NCI-H2029 (cell line): Measurements from ENCODE around the gene GP1BA.
A peak's percentile ranks its signal among the peaks of the same experiment; 100 is the strongest.

Experiments
- DNase-seq: peaks from one replicate; lab custom pipeline; 2025; lab: John Stamatoyannopoulos, UW

The GP1BA gene

GRCh38 chr17:4938688-4939545, 6.8 kb downstream of the GP1BA start:
- DNase-seq, result no peak

DNA sequence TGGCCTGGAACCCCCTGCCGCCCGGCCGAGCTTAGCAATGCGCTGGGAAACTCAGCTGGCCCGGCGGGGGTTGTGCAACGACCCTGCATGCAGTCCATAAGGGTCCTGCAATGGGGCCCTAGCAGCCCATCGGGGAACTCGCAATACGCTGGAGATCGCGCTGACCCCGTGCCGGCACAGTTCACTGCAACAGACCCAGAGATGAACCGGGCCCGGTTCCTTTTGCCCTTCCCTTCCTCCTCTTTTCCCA, 7.4 kb downstream of the GP1BA start:
- DNase-seq, result no peak

GRCh38 chr17:4939796-4940554, 7.9 kb downstream of the GP1BA start, which contains the start of the genes RNF167 and SLC25A11:
RNF167 (plus strand) TSS chr17:4940268; CDS start chr17:4940910, 642 bp downstream.
SLC25A11 (minus strand) TSS chr17:4940046; CDS start chr17:4939910, 136 bp downstream.
- DNase-seq, result peak; percentile 93

DNA sequence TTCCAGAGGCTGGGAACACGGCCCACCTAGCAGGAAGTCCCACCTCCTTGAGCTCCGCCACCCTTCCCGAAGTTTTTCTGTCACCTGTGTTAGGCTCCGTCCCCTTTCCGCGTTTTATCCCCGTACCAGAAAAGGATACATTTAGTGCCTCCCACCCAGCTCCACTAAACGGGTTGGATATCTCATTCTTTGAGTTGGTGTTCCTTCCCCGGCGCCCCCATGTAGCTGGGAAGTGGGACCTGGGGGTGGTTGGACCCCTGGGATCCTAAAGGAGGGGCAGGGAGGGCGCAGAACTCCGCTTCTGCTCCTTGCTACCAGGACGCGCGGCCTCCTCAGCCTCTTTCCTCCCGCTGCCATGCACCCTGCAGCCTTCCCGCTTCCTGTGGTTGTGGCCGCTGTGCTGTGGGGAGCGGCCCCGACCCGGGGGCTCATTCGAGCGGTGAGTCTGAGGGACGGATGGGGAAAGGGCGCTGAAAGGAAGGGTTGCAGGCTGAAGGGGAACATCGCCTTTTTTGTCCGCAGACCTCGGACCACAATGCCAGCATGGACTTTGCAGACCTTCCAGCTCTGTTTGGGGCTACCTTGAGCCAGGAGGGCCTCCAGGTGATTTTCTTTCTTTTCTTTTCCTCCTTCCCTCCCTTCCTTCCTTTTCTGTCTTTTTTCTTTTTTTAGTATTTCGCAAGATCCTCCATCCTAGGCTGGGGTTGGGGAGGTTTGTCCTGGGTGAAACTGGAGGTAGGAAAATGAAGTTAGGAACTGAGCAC, 8.7 kb downstream of the GP1BA start:
- DNase-seq, result no peak

DNA sequence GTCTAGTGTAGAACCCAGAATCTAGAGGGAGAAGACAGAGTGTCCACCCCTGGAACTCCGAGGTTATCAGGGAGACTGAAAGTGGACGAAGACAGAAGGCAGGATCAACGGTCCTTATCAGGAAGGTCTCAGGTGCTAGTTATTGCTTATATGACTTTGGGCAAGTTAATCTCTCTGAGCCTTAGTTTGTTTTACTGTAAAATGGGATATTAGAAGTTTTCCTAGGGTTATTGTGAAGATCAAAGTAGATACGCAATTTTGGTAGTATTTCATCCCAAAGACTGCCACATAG, 9.2 kb downstream of the GP1BA start:
- DNase-seq, result no peak

- DNase-seq, result no peak
Observed at GRCh38 chr17:4942760-4943508, 10.9 kb downstream of the GP1BA start.

GRCh38 chr17:4944163-4944553, 12.1 kb downstream of the GP1BA start:
- DNase-seq, result no peak

DNA sequence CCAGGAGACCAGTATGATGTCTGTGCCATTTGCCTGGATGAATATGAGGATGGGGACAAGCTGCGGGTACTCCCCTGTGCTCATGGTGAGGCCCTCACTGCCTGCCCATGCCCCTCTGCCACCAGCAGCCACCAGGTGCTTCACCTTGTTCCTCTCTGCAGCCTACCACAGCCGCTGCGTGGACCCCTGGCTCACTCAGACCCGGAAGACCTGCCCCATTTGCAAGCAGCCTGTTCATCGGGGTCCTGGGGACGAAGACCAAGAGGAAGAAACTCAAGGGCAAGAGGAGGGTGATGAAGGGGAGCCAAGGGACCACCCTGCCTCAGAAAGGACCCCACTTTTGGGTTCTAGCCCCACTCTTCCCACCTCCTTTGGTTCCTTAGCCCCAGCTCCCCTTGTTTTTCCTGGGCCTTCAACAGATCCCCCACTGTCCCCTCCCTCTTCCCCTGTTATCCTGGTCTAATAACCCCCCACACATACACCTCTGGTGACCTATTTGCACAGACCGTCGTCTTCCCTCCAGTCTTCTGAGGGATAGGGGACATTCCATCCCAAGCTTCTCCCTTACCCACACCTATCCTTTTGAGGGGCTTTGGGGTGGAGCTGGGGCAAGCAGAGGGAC, 12.6 kb downstream of the GP1BA start:
- DNase-seq, result no peak

- no peak for DNase-seq
Observed at GRCh38 chr17:4945176-4945943, 13.3 kb downstream of the GP1BA start.

DNA sequence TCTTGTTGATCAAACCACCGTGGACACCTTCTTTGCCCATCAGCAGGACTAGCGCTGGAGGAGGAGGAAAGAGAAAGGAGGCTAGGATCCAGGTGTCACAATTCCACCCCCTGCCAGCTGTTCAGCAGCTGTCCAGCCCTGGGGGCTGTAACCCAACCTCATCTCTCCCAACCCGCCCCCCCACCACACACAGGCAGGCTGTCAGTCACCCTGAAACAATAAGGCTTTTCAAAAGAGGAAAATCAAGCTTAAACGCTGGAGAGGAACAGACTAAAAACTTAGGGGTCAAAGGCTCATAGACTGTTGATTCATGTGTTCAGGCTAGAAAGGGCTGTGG, 13.8 kb downstream of the GP1BA start:
- no peak for DNase-seq

DNA sequence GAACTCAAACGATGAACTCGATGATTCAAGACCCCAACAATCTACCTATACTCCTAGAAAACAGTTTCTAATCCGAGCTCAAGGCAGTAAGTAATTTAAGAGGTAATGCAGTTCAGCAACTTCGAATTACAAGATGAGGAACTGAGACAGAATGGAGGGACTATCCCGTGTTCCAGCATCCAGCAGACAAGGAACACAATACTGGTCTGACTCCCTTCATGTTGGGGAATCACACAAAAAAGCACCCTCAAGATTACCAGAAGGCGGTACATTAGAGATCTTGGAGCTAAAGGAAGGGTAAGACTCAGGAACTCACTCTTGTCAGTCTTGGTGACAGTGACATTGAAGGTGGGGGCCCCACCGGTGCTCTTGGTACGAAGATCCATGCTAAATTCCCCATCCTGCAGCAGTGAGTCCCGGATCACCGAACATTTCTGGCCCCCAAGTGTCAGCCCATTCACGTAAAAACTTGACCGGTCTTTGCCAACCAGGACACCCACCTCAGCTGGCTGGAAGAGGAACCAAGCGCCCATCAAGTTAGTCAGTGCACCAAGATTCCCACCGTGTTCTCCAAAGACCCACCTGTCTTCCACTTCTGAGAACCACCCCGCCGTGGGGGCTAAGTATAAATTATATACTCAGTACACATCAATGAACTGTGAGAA, 14.4 kb downstream of the GP1BA start:
- no peak for DNase-seq

DNA sequence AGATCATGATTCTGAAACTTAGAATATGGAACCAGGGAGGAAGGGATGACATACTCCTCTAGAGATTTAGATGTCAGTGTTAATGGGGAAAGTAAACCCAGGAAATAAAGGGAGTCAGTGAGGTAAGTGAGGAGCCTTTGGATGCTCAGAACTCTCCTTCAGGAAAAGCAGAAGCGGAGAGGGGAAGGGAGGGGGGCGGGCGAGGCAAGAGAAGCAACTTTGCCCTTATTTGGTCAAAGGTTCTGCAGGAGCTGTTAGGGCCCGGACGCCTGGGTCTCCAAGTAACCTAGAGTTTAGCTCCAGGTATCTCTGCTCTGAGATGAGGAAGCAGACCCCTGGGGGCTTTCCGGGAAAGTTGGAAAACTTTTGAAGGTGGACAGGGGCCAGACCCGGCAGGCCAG, 14.9 kb downstream of the GP1BA start:
- no peak for DNase-seq

GRCh38 chr17:4947411-4948165, 15.5 kb downstream of the GP1BA start:
- DNase-seq, result no peak

GRCh38 chr17:4948166-4948930, 16.3 kb downstream of the GP1BA start, which contains the start of gene PFN1:
PFN1 (minus strand) TSS chr17:4948530; CDS start chr17:4948394, 136 bp downstream.
- peak; percentile 69 for DNase-seq

- DNase-seq, result peak; percentile 69
Observed at GRCh38 chr17:4948931-4949320, 16.8 kb downstream of the GP1BA start.

DNA sequence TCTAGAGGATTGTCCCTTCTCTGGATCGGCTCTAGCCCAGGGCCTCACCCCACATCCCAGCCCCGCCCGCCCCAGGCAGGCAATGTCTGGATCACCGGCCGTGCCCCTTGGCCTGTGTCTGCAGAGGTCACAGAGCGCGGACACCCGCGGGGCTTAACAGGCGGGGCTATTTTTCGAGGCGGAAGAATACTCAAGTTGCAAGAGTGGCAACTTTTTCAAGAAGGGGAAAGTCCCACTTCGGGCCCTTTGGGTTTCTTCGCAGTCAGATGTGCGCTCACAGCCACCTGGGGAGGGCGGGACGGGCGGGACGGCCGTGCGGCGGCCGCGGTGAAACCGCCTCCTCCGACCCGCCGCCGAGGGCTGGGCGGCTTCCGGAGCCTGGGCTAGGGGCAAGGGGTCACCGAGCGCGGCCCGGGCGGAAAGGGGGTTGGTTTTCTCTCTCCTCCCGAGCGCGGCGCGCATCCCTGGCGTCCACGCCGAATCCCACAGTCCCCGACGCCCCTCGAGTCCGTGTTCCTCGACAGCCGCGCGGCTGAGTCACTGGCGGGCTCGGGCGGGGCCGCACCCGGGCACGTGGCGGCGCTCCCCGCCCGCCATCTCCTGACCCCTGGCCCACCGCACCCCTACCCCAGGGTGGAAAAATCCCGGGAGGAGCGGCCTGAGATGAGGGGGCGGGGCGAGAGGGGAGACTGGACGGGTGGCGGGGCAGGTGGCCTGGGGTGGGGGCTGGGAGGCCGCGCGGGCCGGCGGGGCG, 17.4 kb downstream of the GP1BA start:
- no peak for DNase-seq

DNA sequence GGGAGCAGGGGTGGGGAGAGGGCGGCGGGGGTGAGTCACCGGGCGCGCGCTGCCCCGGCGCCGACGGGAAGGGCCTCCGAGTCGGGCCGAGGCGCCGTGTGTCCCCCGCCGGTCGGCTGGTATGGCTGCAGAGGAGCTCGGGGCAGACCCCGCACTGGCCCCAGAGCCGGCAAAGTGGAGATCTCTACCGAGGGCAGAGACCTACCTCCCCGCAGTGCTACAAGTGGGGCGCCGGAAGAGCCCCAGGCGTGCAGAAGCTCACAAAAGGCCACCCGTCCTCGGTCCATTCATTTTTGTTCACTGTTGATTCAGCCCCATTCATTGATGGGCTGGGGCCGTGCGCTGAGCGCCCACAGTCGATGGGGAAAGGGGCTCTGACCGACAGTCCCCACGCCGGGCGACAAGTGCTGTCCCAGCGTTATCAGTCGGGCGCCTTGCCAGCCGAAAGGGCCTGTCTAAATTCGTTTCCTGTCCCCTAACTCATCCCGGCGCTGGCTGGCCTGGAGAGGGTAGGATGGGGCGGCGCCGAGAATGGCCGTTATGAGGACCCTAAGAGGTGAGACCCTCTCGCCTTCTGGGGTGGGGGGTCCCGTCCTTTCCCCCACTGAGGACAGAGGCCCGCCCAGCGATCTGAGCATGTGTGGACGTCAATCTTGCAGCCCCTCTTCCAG, 18.1 kb downstream of the GP1BA start:
- DNase-seq, result peak; percentile 31
